GM18526 (cell line): ENCODE measurements around the gene KCNS1.

ENCODE experiments used
- POLR2A ChIP-seq: IDR thresholded peaks from 3 replicates; pipeline ENCODE4 v1.6.1; 2011; ENCODE audit not compliant: insufficient read length; ENCODE audit errors: extremely low read depth

KCNS1 gene

DNA sequence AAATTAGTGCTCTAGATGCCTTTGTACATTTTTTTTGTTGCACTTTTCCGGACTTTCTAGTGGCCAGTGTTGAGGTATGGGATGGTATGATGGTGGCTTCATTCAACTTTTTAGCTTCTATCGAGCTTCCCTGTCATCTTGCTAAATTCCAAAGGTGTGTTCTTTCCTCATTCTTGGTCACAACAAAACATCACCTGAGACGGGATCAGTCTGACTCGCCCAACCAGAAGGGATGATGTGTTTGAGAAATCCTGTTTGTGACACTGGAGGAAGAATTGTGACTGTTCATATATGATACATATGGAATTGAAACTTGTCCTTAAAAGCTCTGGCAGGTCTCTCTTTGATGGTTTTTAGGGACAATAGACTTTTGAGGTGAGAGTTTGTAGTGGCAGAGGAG is 33.8 kb downstream of the KCNS1 start:
- no peak for TF ChIP-seq POLR2A

DNA sequence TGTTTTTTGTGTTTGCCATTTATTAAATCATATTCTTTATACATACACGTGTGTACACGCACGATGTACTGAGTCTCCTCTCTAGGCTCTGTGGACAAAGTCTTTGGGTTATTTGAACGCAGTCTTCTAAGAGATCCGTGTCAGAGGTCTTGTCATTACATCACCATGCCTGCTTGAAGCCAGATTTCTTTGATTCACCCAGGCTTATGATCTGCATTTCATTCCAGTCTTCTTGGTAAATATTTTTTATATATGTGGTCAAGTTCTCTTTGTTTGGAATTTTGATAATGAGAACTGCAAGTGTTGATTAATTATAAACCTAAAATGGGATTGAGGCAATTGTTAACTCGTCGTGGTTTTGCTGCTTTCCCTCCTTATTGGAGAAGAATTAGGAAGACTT is 34.6 kb downstream of the KCNS1 start:
- TF ChIP-seq POLR2A, result no peak

DNA sequence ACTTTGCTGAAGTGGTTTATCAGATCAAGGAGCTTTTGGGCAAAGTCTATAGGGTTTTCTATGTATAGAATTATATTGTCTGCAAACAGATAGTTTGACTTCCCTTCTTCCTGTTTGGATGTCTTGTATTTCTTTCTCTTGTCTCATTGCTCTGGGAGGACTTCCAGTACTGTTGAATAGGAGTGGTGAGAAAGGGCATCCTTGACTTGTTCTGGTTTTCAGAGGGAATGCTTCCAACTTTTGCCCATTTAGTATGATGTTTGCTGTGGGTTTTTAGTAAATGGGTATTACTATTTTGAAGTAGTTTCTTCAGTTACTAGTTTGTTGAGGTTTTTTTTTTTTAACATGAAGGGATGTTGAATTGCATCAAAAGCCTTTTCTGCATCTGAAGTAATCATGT is 36.1 kb downstream of the KCNS1 start:
- no peak for TF ChIP-seq POLR2A

DNA sequence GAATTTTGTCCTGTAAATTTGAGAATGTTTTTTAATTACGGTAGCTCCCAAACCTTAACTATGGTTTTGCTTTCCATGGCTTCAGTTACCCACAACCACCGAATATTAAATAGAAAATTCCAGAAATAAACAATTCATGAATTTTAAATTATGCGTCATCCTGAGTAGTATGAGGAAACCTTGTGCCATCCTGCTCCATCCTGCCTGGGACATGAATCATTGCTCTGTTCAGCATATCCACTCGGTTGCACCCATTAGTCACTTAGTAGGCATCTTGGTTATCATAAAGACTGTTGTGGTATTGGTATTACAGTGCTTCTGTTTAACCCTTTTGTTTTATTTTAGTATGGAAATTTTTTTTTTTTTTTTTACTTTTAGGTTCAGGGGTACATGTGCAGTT is 39.7 kb downstream of the KCNS1 start:
- no peak for TF ChIP-seq POLR2A

DNA sequence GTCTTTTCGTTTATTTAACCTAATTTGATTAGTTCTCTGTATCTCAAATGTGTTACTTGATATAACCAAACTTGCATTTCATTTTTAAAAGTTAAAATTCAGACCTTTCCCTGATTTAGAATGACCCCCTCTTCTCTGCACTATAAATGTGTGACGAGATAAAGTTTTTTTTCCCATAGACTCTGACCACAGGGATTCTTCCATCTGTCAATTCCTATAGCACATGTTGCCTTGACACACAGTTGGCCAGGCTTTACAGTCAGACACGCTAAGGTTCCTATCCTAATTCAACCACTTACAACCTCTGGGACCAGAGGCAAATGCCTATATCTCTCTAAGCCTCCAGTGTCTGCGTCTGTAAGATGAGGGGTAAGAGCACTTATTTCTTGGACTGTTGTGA is 40.6 kb downstream of the KCNS1 start:
- no peak for TF ChIP-seq POLR2A

DNA sequence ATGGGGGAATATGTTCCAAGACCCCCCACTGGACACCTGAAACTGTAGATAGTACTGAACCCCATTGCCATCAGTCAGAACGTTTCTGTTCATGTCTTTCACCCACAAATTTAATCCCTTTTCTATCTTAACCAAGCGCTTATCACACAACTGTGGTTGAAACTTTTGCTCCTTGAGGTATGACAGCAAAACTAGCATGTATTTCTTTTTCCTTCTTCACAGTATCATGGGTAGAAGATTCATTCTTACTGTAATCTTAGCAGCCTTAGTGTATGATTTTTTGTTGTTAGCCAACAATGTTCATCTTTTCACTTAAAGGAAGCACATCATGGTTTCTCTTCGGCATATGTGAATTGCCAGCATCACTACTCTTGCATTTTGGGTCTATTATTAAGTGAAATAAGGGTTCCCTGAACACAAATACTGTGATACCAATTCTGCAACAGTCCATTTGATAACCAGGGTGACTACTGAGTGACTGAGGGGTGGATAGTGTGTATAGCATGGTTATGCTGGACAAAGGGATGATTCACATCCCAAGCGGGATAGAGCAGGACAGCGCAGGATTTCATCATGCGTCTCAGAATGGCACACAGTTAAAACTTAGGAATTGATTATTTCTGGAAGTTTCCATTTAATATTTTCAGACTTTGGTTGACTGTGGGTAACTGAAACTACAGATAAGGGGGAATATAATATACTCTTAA is 41.8 kb downstream of the KCNS1 start:
- TF ChIP-seq POLR2A, result no peak

DNA sequence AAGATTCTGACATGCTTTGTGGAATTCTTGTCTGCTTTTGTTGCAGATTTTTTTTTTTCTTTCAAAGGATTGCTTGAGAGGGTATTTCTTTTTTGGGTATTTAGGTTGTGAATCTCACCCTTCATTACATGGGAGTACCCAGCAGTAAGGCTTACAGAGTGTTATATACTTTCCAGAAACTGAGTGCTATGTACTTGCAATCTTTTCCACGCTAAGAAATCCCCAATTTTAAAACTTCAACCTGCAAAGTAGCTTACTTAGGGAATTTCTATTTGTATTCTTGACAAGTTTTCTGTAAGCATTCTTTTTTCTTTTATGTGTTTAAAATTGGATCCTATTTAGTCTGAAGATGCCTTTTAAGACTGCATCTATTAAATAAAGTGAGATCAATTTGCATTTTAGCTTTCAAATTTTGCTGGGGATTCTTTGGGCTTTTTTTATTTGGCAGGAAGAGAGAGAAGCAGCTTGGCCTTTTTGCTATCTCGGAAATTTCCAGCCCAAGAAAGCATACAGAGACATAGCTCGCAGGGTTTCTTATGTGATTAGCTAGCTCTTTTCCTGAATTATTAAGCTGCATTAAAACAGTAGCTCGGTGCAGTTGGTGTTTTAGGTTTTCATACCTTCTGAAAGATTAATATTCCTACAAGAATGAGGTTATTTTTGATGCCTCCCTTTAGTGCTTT is 42.6 kb downstream of the KCNS1 start:
- no peak for TF ChIP-seq POLR2A

DNA sequence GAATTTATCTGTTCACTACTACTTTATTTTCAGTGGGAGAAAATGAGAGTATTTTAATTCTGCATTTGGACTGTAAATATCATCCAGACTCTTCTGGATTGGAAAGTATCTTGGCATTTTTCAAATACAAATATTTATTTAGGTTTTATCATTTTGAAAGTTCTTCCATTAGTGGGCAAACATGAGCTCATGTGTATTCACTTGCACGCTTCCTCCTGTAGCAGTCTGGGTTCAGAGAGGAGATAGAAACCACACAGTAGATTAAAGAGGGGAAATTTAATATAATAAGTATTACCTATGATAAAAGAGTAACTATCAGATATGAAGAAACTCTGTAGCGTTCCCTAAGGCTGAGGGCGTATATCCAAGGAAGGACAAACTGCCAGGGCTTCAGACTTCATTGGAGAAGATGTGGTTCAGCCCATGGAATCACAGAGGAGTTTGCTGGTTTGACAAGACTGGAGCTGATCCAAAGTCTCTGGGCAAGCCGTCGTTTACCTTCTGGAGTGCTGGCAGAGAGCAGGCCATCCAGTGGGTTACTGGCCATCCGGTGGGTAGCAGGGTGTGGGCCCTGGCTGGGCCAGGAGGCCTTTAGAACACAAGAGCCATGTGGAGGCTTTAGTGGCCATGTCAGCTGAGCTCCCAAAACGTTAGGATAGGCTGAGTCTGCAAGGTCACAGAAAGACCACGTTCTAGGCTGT is 44.3 kb downstream of the KCNS1 start:
- TF ChIP-seq POLR2A, result no peak

DNA sequence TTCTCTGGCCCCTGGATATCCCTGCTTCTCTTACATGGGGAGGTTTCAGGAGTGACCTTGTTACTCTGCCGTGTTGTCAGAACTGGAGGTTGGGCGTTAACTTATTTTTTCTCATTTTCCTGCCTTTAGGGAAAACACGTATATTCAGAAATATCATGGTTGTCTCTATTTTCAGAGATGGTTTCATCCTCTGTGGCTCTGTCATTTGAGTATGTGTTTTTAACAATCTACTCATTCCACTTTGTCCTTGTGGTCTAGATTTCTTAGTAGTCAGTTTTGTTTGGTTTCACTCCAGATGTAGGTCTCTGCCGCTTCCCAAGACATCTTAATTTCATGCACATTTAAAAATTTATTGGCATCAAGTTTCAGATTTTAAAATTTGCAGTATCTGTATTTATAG is 45.9 kb downstream of the KCNS1 start:
- TF ChIP-seq POLR2A, result no peak

DNA sequence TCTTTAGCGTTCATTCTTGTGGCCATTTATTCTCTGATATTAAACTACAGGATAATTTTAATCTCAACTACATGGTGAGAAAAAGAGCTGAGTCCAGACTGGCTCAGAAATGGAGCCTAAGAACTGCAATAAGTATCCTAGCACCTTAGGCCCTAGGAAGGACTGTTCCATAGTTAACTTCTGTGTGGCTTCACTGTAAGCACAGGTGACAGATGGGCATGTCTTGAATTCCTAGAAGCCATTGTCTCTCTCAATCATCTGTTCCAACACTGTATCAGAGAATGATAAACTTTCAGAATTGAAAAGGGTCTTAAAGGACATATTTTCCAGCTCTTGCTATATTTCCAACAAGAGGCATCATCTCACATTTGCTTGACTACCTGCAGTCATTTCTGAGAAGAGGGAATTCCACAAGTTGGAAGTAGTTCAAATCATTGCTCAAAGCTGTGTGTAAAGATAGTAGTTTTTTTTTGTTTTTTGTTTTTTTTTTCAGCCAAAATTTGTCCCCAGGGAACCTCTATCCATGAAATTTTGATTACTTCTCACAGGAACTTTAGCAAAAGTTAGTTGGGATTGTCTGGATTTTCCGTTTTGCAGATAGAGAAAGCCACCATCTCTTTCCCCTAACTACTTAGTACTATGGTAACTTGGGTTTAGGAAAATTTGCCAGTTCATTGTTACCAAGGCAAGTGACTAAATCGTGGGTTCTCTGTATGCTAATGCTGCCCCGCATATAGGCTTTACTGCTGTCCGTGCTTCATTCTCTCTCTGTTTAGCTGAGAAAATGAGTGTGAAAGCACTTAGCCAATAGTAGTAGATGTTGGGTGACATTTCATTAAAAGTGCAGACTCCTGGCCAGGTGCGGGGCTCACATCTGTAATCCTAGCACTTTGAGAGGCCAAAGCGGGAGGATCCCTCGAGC is 47.2 kb downstream of the KCNS1 start:
- TF ChIP-seq POLR2A, result no peak

DNA sequence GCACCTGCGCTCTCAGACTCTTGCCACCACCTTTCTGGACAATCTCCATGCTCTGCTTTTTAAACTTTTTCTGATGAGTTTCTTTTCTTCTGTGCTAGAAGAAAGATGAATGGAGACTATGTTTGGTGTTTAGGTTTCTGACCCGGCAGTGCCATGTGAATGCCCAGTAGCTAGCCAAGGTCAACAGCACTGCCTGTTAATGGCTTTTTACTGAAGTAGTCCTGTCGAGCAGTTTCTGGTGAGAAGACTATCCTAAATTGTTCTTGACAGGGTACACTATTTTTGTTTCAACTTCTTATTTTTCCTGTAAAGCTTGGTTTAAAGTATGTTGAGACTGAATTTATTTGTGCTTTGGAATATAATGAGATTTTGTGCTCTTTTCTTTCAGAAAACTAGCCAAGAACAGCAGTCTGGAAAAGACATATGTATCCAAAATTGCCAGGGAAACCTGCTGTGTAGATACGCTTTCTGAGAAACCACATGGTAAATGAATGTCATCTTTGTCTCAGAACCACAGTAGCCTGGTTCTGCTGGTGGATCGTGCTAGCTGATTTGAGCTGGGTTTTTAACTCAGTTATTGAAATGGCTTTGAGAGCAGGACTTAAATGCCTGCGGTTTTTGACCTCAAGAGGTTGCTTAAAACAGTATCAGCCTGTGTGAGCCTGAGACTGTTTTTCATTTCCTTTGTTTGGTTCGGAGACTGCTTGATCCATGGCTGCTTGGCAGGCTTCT is 48.1 kb downstream of the KCNS1 start:
- TF ChIP-seq POLR2A, result no peak

DNA sequence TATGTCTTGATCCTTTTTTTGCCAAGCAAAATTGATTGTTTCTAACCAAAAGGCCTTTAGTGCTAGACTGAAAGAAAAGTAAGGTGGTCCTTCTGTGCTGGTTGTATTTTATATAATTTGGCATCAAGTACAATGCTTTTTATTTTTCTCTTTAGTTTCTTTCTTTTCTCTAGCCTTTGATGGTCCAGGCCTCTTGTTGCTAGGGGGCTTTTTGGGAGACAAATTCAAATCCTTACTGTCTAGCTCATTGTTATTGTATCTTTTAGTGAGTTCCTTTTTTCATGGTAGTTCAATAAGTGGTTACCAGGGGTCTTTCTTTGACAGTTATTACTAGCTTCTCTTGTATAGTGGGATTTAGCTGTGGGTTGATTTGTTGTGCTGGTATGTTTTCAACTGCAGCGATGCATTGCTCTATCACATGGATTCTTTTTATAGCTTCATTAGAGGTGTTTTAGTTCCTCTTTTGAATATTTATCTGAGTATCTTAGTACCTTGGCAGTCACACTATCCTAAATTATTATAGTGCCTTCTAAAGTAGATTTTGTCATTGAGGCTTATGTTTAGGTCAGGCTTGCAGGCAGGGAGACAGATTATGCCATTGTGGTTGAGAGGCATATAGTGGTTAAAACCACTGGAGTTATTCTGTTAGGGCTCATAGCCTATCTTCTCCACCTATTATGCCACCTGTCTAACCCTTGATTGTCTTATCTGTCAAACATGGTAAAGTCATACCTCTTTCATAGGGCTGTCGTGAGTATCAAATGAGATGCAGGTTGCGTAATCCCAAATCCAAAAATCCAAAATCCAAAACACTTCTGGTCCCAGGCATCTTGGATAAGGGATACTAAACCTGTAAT is 49.5 kb downstream of the KCNS1 start:
- TF ChIP-seq POLR2A, result no peak

DNA sequence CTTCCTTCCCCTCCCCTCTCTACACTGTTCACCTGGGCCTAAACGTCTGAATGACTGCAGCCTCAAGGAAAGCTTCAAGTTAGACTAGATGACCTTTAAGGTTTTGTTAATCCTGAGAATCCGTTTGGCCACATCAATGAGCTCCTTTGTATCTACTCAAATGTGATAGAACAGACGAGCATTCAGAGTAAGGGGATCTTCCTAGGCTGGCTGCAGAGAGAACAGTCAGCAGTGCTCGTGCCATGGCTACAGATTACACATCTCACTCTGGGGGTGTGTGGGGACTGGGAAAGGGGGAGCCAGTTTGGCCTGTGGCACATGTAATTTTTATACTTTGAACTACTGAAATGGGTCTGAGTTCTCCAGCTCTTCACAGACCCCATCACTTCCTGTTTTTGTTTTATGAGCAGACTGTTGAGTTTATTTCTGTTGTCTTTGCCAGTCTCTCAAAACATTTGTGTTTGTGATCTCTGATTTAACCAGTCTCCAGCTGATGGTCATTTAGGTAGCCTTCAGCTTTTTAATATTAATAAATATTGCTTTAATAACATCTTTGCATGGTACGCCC is 50.9 kb downstream of the KCNS1 start:
- no peak for TF ChIP-seq POLR2A
